GM21576 (cell line): ENCODE measurements around the gene LHFPL3.
"Not testable (repeated sequence)": the region's sequence is repeated elsewhere in the genome, so short reads cannot be mapped to it uniquely, and the experiment has no call there.

Experiments
- ATAC-seq: cut with Tn5 transposase; IDR thresholded peaks from one replicate; pipeline ENCODE4 v1.9.1; 2021; ENCODE audit warnings: mild to moderate bottlenecking, moderate library complexity; ENCODE audit not compliant: unreplicated experiment

LHFPL3 gene

GRCh38 chr7:104679085-104679484 is 350.7 kb downstream of the LHFPL3 start:
- ATAC-seq, result no peak

DNA sequence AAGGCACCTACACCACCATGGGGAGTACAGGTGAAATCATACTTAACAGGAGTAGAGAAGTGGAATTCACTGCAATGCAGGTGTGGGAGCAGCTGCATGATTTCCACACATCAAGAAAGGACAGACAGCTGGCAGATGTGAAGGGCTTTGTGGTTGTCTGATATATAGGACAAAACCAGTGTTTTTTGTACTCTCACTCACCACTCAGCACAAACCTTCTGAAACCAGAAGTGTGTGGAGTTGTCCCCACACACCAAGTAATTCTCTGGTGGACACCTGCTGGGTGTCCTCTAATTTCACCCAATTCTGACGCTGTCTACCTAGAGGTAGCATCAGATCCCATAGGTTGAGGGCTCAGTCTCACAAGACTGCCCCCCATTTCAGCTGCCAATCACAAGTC is 357.9 kb downstream of the LHFPL3 start:
- no peak for ATAC-seq

- no peak for ATAC-seq
Observed at GRCh38 chr7:104694710-104695109, 366.3 kb downstream of the LHFPL3 start.

- no peak for ATAC-seq
Observed at GRCh38 chr7:104695563-104695962, 367.2 kb downstream of the LHFPL3 start.

- ATAC-seq, result no peak
Observed at GRCh38 chr7:104700336-104700735, 371.9 kb downstream of the LHFPL3 start.

GRCh38 chr7:104721027-104721426 is 392.6 kb downstream of the LHFPL3 start:
- ATAC-seq, result not testable (repeated sequence)

- ATAC-seq, result no peak
Observed at GRCh38 chr7:104723001-104723400, 394.6 kb downstream of the LHFPL3 start.

DNA sequence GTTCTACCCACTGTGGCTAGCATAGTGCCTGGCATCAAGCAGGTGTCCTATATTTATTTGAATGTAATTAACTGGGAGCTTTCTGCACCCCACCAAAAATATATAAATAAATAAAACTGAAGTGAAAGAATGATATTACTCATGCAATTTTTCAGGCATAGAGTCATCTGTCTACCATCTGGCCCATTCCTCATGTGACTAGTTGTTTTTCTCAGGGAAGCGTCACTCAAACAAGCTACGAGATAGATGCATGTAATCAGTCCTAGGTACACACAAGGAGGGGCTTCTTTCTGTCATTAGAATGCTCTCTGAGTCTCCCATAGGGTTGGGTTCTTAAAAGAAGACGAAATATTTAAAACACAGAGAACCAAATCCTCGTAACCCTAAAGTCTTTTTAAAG is 430.1 kb downstream of the LHFPL3 start:
- ATAC-seq, result no peak

DNA sequence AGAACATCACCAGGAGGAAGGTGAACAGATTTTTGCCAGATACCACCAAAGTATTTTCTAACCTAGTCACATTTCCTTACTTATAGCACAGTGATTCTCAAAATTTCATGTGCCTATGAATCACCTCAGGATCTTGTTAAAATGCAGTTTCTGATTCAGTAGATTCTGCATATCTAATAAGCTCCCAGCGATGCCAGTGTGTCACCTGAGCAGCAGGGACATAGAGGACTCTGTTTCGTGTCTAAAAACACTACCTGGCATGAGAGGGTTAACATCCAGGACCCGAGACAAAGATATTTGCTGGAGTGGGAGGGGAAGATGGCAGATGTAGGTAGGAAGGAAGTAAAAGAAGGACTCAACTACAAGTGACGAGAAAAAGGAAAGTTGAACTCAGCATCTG is 433.5 kb downstream of the LHFPL3 start:
- ATAC-seq, result no peak

DNA sequence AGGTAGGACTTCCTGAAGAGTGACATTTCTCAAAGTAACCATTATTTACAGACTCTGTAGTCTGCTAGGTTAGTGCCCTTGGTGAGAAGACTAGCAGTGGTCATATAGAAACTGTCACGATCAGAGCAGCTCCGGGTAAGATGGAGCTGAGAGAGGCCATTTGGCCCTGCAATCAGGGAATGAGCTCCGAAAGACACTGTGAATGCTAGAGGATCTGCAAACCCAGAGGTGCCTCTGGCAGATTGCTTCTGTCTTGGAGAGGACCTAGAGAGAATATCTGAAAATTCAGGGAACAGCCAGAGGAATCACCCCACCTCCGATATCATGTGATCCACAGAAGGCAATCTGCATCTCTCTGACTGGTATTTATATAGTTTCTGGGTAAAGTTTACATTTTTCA is 438.7 kb downstream of the LHFPL3 start:
- no peak for ATAC-seq

DNA sequence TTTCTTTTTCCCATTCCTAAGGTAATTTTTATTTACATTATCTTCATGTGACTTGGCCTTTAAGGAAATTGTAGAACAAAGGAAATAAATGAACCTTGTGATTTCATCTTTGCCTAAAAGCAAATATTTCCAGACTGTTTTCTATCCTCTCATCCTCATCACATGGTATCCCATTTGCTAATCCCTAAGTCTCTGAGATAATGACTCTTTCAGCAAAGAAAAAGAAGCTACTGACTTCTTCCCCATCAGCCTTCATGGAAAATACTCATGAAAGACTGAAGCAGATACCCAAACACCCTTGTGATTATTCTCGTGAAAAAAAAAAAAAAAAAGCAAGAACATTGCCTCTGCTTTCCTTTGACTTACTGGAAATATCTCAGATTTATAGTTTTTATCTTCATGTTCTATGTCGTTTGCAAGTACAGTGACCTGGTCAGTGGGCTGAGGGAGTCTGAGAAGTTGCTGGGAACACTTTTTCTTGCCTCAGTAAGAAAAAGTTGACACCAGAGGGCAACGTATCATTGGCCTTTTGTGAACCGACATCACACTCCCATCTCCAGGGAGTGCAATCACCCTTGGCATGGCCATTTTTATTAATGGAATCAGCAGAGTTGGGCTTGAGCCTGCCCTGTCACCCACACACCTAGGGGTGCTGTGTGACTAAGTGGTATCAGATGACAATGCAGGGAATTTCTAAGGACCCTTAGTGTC is 439.6 kb downstream of the LHFPL3 start:
- no peak for ATAC-seq

- ATAC-seq, result no peak
Observed at GRCh38 chr7:104772405-104773345, 444.3 kb downstream of the LHFPL3 start.

DNA sequence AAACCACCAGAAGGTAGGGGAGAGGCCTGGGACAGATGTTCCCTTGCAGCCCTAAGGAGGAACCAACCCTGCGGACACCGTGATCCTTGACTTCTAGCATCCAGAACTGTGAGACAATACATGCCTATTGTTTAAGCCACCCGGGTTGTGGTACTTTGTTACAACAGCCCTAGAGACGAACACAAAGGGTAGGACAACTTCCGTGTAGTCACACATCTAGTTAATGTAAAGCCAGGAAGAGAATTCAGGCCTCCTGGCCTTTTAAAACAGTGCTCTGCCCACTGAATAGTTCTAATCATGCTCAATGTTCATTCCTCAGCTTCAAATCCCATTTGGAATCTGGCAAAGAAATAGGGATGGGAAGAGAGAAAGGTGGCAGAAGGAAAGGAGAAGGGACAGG is 445.4 kb downstream of the LHFPL3 start:
- no peak for ATAC-seq

DNA sequence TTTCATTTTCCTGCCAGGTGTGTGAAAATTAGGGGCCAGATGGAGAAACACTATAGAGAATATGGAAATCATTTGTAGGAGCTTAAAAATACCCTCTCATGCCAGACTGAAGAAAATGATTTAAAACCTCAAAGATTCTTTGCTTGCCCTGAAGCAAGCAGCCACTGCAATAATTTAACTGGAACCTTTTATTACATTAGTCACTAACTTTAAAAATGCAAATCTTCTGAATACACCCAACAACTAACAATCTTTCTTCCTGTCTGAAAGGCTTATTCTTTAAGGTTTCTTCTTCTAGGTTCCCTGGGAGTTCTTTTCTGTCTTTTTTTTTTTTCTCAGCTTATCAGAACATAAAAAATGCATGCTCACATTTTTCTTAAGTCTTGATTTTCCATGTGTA is 447.1 kb downstream of the LHFPL3 start:
- ATAC-seq, result no peak

DNA sequence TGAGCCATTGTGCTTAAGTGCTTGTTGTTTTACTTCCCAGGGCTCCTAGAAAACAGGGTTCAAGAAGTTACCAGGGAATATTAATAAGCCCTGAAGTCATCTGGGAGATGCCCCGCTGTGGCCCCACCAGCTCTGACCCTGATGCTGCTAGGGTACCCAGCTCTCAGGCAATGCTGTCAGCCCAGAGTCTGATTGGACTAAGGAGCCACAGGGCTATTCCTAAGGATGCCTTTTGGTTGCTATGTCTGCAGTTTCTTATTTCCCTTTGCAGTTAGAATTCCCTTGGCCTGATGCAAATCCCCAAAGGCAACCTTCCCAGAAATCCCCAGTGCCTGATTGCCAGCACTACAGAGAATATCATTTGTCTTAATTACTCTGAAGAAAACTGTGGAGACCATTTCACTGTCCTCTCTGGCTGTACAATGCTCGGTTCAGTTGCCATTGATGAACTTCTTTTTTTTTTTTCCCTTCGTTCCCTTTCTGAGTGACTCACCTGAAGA is 448.9 kb downstream of the LHFPL3 start:
- ATAC-seq, result no peak

DNA sequence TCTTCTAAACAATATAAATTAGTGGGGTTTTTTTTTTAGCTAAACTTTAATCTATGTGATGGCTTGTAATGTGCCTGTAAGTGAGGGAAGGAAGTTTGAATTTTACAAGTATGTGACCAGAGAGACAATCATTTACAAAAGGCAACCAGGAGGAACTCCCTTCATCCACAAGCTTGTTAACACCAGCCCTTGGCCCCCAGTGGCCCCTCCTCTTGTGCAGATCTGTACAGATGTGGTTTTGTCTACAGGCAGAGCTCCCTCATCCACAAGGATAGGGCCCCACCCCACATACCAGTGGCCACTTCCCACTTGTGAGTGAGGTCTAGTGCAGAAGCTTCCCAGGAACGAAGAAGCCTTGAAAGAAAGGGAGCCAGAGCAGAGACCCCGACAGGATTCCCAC is 451.5 kb downstream of the LHFPL3 start:
- ATAC-seq, result no peak

DNA sequence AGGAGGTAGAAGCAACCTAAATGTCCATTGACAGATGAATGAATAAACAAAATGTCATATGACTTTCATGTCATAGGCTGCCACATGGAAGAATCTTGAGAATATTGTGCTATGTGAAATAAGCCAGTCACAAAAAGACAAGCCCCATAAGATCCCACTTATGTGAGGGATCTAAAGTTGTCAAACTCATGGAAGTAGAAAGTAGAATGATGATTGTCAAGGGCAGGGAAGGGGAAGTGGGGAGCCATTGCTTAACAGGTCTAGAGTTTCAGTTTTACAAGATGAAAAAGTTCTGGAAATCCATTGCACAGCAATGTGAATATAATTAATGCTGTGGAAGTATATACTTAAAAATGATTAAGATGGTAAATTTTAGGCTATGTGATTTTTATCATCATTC is 456.3 kb downstream of the LHFPL3 start:
- no peak for ATAC-seq

- ATAC-seq, result no peak
Observed at GRCh38 chr7:104789780-104790179, 461.4 kb downstream of the LHFPL3 start.

GRCh38 chr7:104790440-104790839 is 462.0 kb downstream of the LHFPL3 start:
- no peak for ATAC-seq

- ATAC-seq, result no peak
Observed at GRCh38 chr7:104791080-104791479, 462.7 kb downstream of the LHFPL3 start.

DNA sequence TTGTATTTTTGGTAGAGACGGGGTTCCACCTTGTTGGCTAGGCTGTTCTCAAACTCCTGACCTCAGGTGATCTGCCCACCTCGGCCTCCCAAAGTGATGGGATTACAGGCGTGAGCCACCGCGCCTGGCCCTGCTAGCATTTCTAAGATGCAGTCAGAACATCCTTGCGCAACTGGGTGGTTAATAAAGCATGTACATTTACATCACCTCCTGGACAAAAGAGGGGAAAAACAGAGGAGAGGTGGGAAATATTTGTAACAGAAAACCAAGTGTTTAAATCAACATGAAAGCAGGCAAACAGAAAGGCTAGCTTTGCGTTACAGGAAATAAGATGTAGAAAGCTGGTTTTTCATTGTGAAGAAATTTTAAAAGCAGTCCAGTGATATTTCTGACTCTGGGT is 464.7 kb downstream of the LHFPL3 start:
- ATAC-seq, result no peak

DNA sequence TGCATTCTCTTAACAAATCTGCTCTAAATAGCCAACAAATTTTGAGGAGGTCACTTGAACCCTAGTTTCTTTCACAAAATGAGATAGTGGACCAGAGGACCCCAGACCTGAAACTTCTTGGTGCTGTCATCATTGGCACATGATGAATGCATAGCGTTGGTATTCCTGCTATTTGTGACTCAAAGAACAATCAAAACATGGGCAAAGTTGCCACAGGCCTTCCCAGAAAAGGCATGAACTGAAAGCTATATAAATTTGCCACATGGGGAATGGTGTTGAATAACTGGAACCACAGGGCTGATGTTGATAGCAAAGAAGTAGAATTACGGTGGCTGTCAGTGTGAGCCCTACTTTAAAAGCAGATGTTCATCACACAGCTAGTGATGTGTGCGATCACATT is 465.8 kb downstream of the LHFPL3 start:
- ATAC-seq, result no peak
